Transverse colon (tissue), 4 donors: ENCODE data around the gene VSNL1. TPM values are rescaled to one million over a fixed set of nuclear protein-coding genes. Genes with fewer than 3 reads are reported as not detected.

Experiments
- DNase-seq: peaks from one replicate; pipeline ENCODE4 v3.0.0-alpha.2; 2019
- H3K27ac ChIP-seq, 4 donors: fragments of 200-600 bp; sonication (generic); 2 replicates each; pipeline ENCODE4 v1.5.1; 2016 to 2018; ENCODE audit warnings: inconsistent platforms in 4 of 4
- H3K27me3 ChIP-seq: fragments of 200-600 bp; sonication (generic); 2 replicates; pipeline ENCODE4 v1.5.1; 2017; ENCODE audit warnings: inconsistent platforms
- H3K36me3 ChIP-seq, 4 donors: fragments of 200-600 bp; sonication (generic); 2 replicates each; pipeline ENCODE4 v1.5.1; 2017 to 2019; ENCODE audit warnings: inconsistent platforms in 4 of 4
- H3K4me1 ChIP-seq, 4 donors: fragments of 200-600 bp; sonication (generic); 2 replicates each; pipeline ENCODE4 v1.5.1; 2017 to 2020; ENCODE audit warnings: inconsistent platforms in 4 of 4
- H3K4me3 ChIP-seq, 4 donors: fragments of 200-600 bp; sonication (generic); 1 replicate in 1 of 4; 2 replicates in 3 of 4; pipeline versions ENCODE4 v1.5.1 to v1.6.1; 2017 to 2019; ENCODE audit warnings: inconsistent platforms in 4 of 4
- H3K9me3 ChIP-seq, 2 donors: fragments of 200-600 bp; sonication (generic); 2 replicates each; pipeline ENCODE4 v1.5.1; 2017 to 2019; ENCODE audit warnings: inconsistent platforms in 2 of 2
- CTCF ChIP-seq, 5 experiments: fragments of 200-600 bp in 3 of 5; fragments of 450-650 bp in 2 of 5; sonication (generic) in 3 of 5; IDR thresholded peaks; 1 replicate in 2 of 5; 2 replicates in 3 of 5; pipeline ENCODE4 v1.5.1; 2016 to 2017; ENCODE audit warnings: antibody characterized with exemption in 5 of 5, inconsistent platforms in 3 of 5, mild to moderate bottlenecking in 2 of 5, moderate library complexity in 1 of 5
- EP300 ChIP-seq: sonication (generic); formaldehyde crosslinking; IDR thresholded peaks from one replicate; pipeline ENCODE4 v1.6.1; 2017; ENCODE audit warnings: antibody characterized with exemption, low read depth
- POLR2A ChIP-seq: fragments of 450-650 bp; IDR thresholded peaks from one replicate; pipeline ENCODE4 v1.6.1; 2016; ENCODE audit warnings: antibody characterized with exemption, mild to moderate bottlenecking, moderate library complexity
- POLR2AphosphoS5 ChIP-seq, 3 donors: sonication (generic); formaldehyde crosslinking; IDR thresholded peaks; one replicate each; pipeline ENCODE4 v1.6.1; 2016; ENCODE audit warnings: antibody characterized with exemption in 3 of 3
- WGBS, 2 donors: methylation state at CpG; one replicate each; pipeline ENCODE4 v1.1.5; 2018; ENCODE audit warnings: low coverage in 1 of 2; 5-methylcytosine and 5-hydroxymethylcytosine counted together
- in situ Hi-C, 4 donors: fragments of 200-750 bp; cut with MboI; loops; one replicate each; pipeline versions ENCODE4 v1.15.0 to v1.15.1; 2017; ENCODE audit warnings: low sequenced_read_pairs in 3 of 4, low pct_ligation_motif_present in 1 of 4, low pct_unique_long_range_greater_than_20kb in 1 of 4
- intact Hi-C: fragments of 100-400 bp; cut with DNase I; formaldehyde crosslinking; loops from one replicate; pipeline ENCODE4 v1.15.1; 2023; ENCODE audit warnings: low total_unique reads
- total RNA-seq, 4 donors: library from RNA; depleted of rRNA; stranded (reverse); fragments of >200 nt; gene quantifications; one replicate each; pipeline ENCODE4 v1.1.0, GENCODE V29; 2016

The VSNL1 gene
- total RNA-seq, 4 donors from 2014 or later = 0.96 to 1.1 TPM; not detected in 2

- 70 to 76% methylated on average over 2 of the region's 2 CpGs for WGBS, 2 donors
- Histone ChIP-seq H3K9me3 (no peaks in the 10 kb centered on the region), H3K27me3 (peaks cover 10% of the 10 kb centered on the region), H3K27ac (no peak overlapping the region), H3K36me3 (no peaks in the 10 kb centered on the region), H3K4me3 (no peak overlapping the region), H3K4me1 (peaks cover 0 to 12% (median 4%) of the 10 kb centered on the region in 4 donors)
- in situ Hi-C loops (no loop called here), intact Hi-C loops (no loop called here)
- TF ChIP-seq EP300 = no peak
- TF ChIP-seq POLR2A = no peak
- no peak for TF ChIP-seq POLR2AphosphoS5 (IDR thresholded peaks at IDR 0.05)
- no peak for TF ChIP-seq CTCF (IDR thresholded peaks at IDR 0.05)
- DNase-seq = no peak
Observed at GRCh38 chr2:17520761-17521160, 19.7 kb upstream of the VSNL1 start.

- Histone ChIP-seq H3K4me3 (no peak overlapping the region), H3K9me3 (no peaks in the 10 kb centered on the region), H3K36me3 (no peaks in the 10 kb centered on the region), H3K27me3 (peaks cover 10% of the 10 kb centered on the region), H3K27ac (no peak overlapping the region), H3K4me1 (peaks cover 0 to 12% (median 4%) of the 10 kb centered on the region in 4 donors)
- DNase-seq = no peak
- in situ Hi-C loops = no loop called here
- no peak for TF ChIP-seq CTCF (IDR thresholded peaks at IDR 0.05)
- no peak for TF ChIP-seq POLR2A
- TF ChIP-seq EP300 = no peak
- no peak for TF ChIP-seq POLR2AphosphoS5 (IDR thresholded peaks at IDR 0.05)
- intact Hi-C loops = no loop called here
- 88 to 94% methylated on average over 2 of the region's 2 CpGs for WGBS, 2 donors
Observed at GRCh38 chr2:17521621-17522020, 18.9 kb upstream of the VSNL1 start.

GRCh38 chr2:17522303-17522702 is 18.2 kb upstream of the VSNL1 start:
- peaks cover 0 to 12% (median 4%) of the 10 kb centered on the region in 4 donors for H3K4me1 ChIP-seq
- 83 to 85% methylated on average over 6 of the region's 6 CpGs for WGBS, 2 donors
- no peak overlapping the region for H3K27ac ChIP-seq
- no peak overlapping the region for H3K4me3 ChIP-seq
- DNase-seq = no peak
- TF ChIP-seq POLR2AphosphoS5 (IDR thresholded peaks at IDR 0.05) (no peak), POLR2A (no peak), CTCF (IDR thresholded peaks at IDR 0.05) (no peak), EP300 (no peak)
- H3K27me3 ChIP-seq = peaks cover 5% of the 10 kb centered on the region
- H3K36me3 ChIP-seq = no peaks in the 10 kb centered on the region
- intact Hi-C loops = no loop called here
- in situ Hi-C loops = no loop called here
- H3K9me3 ChIP-seq = no peaks in the 10 kb centered on the region

- intact Hi-C loops = no loop called here
Observed at GRCh38 chr2:17529771-17530170, 10.7 kb upstream of the VSNL1 start.

More at GRCh38 chr2:17529771-17530170, 10.7 kb upstream of the VSNL1 start:
- in situ Hi-C loops = no loop called here
- no peak overlapping the region for H3K27ac ChIP-seq
- peaks cover 6% of the 10 kb centered on the region for H3K27me3 ChIP-seq
- 73 to 85% methylated on average over 2 of the region's 2 CpGs for WGBS, 2 donors
- H3K9me3 ChIP-seq = no peaks in the 10 kb centered on the region
- H3K36me3 ChIP-seq = no peaks in the 10 kb centered on the region
- TF ChIP-seq POLR2A (no peak), EP300 (no peak), POLR2AphosphoS5 (IDR thresholded peaks at IDR 0.05) (no peak), CTCF (IDR thresholded peaks at IDR 0.05) (no peak)
- no peaks in the 10 kb centered on the region for H3K4me1 ChIP-seq
- DNase-seq = no peak
- no peak overlapping the region for H3K4me3 ChIP-seq
